NCI-H1694 treated with DMSO at 0.1 percent for 48 hours (cell line): ENCODE measurements around the gene BPIFB6.
A peak's percentile ranks its signal among the peaks of the same experiment; 100 is the strongest.

Experiments
- DNase-seq: peaks from one replicate; lab custom pipeline; 2025; lab: John Stamatoyannopoulos, UW

Gene BPIFB6

DNA sequence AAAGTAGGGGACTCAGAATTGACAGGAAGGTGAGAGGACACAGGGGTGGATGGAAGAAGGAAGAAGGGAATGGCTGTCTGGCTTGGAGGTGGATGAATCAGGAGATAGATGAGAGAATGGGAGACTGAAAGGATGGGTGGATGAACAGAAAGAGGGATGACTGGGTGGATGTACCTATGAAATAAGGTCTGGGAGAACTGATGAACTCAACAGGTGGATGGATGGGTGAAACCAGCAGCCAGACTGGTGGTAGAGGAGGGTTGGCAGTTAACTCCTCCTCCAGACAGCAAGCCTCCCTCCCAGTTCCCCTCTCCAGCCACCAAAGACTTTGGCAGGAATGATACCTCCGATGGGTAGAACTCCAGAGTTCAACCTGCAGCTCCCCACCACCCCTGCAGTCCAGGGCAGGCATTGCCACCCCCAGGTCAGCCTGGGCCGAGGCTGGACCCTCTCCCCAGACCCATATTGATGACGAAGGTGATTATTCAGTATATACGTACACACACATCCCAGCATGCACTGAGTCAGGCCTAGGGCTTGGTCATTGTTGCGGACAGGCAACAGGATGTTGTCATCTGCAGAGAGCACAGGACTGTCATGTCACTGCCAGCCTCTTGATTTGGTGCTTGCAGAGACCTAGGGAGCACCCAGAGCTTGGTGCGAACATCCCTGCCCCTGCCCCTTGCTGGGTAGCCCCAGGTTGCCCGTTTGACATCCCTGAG, 29.2 kb upstream of the BPIFB6 start:
- DNase-seq = no peak

- DNase-seq = no peak
Measured at GRCh38 chr20:33004141-33004751, 27.2 kb upstream of the BPIFB6 start, which contains the start of gene SUN5. TSS of gene SUN5 (minus strand) at chr20:33004433. CDS start at chr20:33004340, 93 bp downstream.

GRCh38 chr20:33005132-33005566, 26.3 kb upstream of the BPIFB6 start:
- peak; percentile 7 for DNase-seq

- DNase-seq = no peak
Measured at GRCh38 chr20:33005908-33006775, 25.3 kb upstream of the BPIFB6 start.

DNA sequence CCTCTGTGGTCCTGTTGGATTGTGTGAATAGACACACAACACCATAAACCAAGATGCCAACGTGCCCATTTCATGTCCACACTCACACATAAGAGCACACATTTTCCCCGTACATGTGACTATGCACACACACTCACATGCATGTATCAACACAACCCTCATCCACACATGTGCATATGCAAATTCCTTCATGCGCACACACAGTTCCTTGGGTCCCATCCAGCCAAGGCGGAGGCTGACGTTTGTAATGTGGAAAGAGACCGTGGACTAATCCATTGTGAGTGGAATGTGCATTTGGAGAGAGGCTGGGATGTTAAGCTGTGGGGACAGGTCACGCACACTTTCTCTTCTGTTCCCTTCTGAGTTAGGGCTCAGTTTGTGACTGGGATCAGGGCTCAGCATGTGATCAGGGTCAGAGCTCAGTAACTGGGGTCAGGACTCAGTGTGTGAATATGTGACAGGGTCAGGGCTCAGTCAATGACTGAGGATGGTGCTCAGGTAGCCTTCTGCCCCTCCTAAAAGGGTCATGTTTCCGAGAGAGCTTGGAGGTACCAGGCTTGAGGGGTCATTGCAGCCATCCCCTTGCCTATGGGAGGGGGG, 24.6 kb upstream of the BPIFB6 start:
- no peak for DNase-seq

GRCh38 chr20:33007376-33008335, 23.8 kb upstream of the BPIFB6 start, which contains the start of gene BPIFB2:
TSS of gene BPIFB2 (plus strand) at chr20:33007704. CDS start at chr20:33008575, 871 bp downstream.
- DNase-seq = no peak

- no peak for DNase-seq
Measured at GRCh38 chr20:33008336-33009213, 22.9 kb upstream of the BPIFB6 start.

DNA sequence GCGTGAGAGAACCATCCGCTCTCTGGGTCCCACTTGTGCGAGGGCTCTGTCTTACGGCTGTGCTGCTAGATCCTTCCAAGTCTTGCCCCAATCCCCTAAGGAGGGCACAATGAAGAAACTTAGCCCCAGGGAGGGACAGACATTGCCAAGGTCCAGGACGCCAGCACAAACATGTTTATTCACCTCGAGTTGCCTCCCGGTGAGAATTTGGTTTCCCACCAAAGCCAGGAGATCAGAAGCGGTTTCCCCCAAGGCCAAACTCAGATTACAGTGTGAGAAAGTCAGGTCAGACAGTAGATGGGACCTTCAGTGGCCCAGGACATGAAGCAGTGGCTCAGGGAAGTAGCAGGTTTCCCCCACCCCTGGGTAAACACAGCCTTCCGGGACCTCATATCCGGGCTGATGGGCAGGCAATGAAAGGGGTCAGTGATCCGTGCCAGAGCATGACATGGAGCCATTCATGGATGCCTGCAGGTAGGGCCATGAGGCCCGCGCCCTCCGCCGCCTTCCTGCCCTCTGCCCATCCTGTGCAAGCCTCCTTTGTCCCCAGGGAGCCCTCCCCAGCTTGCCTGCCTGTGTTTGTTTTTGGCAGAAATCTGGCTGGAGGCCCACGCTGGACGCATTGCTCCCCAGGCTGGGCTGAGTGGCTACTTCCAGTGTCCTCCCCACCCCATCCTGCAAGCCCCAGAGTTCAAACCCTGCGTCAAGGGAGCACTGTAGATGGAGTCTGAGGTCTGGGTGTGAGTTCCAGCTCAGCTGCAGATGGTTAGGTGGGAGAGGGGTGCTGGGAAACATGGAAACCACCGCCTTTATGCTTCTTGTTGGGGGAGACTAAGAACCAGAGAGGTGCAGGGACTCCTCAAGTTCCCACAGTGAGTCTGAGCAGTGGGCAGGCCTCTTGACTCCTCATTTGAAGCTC, 22.0 kb upstream of the BPIFB6 start:
- DNase-seq = no peak

GRCh38 chr20:33010133-33010504, 21.3 kb upstream of the BPIFB6 start:
- DNase-seq = no peak

DNA sequence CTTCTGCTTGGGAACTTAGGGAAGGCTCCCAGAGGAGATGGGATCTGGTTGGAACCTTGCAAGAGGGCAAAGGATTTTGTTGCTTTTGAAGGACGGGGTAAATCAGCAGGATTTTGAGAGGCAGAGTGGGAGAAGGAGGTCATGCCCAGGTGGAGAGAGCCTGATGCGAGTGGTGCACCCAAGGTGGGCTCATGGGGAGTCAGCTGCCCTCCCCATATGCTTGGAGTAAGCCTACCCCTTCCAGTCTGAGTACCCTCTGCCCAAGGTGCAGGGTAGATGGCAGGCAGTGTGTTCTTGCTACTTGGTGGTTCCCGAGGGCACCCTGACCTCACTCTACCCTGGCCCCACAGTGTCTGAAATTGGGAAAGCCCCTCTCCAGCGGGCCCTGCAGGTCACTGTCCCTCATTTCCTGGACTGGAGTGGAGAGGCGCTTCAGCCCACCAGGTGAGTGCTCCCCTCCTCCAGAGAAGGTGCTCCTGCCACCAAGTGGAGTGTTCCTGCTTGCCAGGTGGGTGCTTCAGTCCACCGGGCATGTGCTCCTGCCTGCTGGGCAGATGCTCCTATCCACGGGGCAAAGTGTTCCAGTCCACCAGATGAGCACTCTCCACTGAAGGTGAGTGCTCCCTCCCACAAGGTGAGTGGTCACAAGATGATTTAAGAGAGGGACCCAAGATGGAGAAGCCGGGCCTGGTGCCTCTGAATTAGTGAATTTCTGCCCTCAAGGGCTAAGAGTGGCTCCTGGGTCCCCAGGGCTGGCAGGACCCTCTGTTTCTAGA, 20.6 kb upstream of the BPIFB6 start:
- DNase-seq = no peak

DNA sequence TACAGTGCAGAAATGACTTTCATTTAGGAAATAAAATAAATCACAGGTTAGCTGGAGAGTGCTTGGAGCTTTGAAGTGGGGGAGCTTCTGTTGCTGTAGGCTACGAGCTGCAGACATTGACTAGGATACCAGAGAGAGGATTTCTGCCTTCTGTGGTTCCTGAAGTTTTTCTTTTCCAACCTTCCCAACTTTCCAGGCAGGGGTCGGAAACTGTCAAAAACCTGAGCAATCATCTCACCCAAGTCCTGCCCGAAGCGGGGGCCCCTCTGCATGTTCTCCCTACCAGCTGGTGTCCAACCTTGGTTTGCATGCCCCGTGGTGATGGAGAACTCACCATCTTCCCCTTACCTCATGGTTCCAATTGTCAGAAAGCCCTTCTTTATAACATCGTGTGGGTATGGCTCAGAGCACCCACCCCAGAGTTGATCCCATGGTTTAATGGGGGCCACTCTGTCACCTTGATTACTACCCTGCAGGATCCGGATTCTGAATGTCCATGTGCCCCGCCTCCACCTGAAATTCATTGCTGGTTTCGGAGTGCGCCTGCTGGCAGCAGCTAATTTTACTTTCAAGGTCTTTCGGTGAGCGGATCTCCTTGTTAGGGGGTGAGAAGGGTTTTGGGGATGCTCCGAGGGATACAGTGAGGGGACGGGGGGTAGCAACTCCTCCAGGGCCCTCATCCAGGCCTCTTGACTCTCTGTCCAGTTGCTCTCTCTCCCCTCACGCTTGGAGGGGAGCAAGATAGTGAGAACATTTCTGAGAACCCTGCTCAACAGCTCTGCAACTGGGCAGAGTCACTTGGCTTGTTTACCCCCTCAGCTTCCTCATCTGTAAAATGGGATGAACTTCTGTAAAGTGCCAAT, 18.9 kb upstream of the BPIFB6 start:
- no peak for DNase-seq

- DNase-seq = no peak
Measured at GRCh38 chr20:33013701-33014326, 17.6 kb upstream of the BPIFB6 start.

DNA sequence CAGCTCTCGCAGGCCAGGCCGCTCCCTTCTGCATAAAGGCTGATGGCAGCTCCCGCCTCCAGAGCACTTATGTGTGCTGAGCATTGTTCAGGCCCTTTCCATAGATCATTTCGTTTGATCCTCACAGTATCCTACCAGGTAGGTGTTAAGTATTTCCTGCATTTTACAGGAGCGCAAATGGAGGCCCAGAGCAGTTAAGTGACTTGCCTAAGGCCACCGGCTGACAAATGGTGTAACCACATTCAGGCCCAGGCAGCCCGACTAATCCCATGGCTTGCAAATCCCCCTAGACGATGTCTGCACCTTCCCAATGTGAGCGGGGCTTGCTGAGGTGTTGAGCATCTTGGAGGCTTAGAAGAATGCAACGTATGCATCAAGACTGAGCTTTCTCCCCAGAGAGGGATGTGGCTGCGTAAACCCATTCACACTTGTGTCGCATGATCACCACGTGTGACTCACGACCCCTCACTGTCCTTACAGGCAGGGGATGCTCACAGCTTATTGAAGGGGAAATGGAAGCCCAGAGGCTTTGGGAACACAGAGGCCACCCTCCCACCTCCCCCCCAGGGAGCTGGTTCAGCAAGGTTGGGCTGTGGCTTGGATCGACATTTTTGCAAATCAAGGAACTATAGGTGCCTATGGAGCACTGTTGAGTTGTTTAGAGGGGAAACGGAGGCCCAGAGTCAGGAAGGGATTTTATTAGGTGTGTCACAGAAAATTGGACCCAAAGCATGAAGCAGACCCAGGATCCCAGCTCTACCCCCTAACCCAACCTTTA, 16.9 kb upstream of the BPIFB6 start:
- DNase-seq = no peak

DNA sequence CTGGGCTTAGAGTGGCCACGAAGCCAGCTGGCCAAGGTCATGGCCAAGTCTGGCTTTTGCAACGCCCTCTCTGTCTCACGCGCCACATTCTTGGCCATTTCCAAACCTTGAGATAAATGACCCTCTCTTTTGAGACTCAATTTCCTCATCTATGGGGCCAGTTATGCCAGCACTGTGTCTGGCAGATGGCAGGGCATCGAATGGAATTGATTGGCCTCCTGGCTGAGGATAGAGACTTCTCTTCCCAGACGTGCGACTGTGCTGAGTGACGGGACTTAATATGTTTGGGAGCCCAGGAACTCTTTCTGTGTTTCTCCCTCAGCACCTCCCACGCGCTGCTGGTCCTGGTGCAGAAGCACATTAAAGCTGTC, 16.3 kb upstream of the BPIFB6 start:
- DNase-seq = no peak

DNA sequence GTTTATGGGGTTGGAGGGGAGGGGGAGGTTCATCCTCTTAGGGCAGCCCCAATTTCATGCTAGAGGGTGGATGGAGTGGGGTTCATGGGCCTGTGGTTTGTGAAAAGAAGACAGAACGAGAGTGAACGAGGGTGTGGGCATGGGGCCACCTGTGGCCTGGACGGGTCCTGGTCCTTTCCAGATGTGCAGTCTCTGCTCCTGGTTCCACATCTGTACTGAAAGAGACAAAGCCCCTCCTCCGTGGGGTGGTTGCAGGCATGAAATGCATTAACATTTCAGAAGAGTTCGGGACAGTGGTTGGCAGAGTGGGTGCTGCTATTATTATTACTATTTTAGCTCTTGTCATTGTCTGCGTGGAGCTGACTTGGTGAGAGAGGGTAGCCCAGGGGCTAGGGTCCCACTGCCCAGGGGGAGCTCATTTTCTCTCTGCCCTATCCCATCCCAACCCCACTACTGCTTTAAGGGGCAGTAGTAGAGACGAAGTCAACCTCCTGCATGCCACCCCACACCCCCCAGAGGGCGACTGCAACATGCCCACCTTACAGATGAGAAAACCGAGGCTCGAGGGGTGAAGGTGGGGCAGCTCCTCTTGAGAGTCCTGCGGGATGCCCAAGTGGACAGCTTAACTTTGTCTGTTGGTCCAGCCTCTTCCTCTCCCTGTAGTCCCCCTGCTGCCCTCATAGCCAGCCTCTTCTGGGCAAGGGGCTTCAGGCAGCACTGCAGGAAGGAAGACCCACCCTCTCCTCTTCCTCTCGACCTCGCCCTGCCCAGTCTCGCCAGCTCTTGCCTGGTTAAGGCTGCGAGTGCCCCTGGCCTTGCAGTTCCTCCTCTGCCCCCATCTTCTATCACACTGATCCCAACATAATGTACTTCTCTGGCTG, 15.5 kb upstream of the BPIFB6 start:
- DNase-seq = no peak
